GM18505 (cell line): ENCODE measurements around the gene STAM2.
"Not testable (repeated sequence)": the region's sequence is repeated elsewhere in the genome, so short reads cannot be mapped to it uniquely, and the experiment has no call there.

ENCODE experiments used
- ATAC-seq: cut with Tn5 transposase; IDR thresholded peaks from one replicate; pipeline ENCODE4 v1.9.1; 2021; ENCODE audit not compliant: unreplicated experiment
- POLR2A ChIP-seq: IDR thresholded peaks from 4 replicates; pipeline ENCODE4 v1.6.1; 2011; ENCODE audit warnings: borderline replicate concordance; ENCODE audit not compliant: insufficient read depth, insufficient read length; ENCODE audit errors: extremely low read depth

STAM2 gene

GRCh38 chr2:152106464-152106863, 69.1 kb downstream of the STAM2 start:
- no peak for TF ChIP-seq POLR2A
- ATAC-seq = no peak

GRCh38 chr2:152103271-152103670, 72.3 kb downstream of the STAM2 start:
- no peak for TF ChIP-seq POLR2A
- no peak for ATAC-seq

- TF ChIP-seq POLR2A = no peak
- no peak for ATAC-seq
These were observed 74.6 kb downstream of the STAM2 start for GRCh38 chr2:152100961-152101360.

GRCh38 chr2:152099367-152100050, 76.1 kb downstream of the STAM2 start:
- no peak for ATAC-seq
- no peak for TF ChIP-seq POLR2A

- ATAC-seq = peak; percentile 43
- no peak for TF ChIP-seq POLR2A
These were observed 76.8 kb downstream of the STAM2 start, which contains the start of gene CACNB4 for GRCh38 chr2:152098496-152099366. CACNB4 (minus strand) TSS chr2:152099044.

GRCh38 chr2:152097801-152098495, 77.6 kb downstream of the STAM2 start:
- ATAC-seq = no peak

GRCh38 chr2:152097290-152097800, 78.2 kb downstream of the STAM2 start:
- no peak for TF ChIP-seq POLR2A
- ATAC-seq = no peak

More at GRCh38 chr2:152097801-152098495, 77.6 kb downstream of the STAM2 start:
- no peak for TF ChIP-seq POLR2A

GRCh38 chr2:152095146-152095545, 80.4 kb downstream of the STAM2 start:
- TF ChIP-seq POLR2A = no peak
- no peak for ATAC-seq

- no peak for TF ChIP-seq POLR2A
- ATAC-seq = no peak
These were observed 81.5 kb downstream of the STAM2 start for GRCh38 chr2:152094014-152094413.

GRCh38 chr2:152093464-152093863, 82.1 kb downstream of the STAM2 start:
- no peak for TF ChIP-seq POLR2A
- no peak for ATAC-seq

- ATAC-seq = no peak
- TF ChIP-seq POLR2A = no peak
These were observed 83.5 kb downstream of the STAM2 start for GRCh38 chr2:152092095-152092494.

GRCh38 chr2:152090726-152091125, 84.8 kb downstream of the STAM2 start:
- ATAC-seq = not testable (repeated sequence)

- no peak for ATAC-seq
- no peak for TF ChIP-seq POLR2A
These were observed 86.3 kb downstream of the STAM2 start for GRCh38 chr2:152089238-152089637.

GRCh38 chr2:152088006-152088405, 87.6 kb downstream of the STAM2 start:
- no peak for ATAC-seq
- TF ChIP-seq POLR2A = no peak

- TF ChIP-seq POLR2A = no peak
- ATAC-seq = no peak
These were observed 89.3 kb downstream of the STAM2 start for GRCh38 chr2:152086231-152086630.
